MM.1S (cell line): Measurements from ENCODE around the gene RIPPLY2.

Source experiments
- DNase-seq: peaks from one replicate; pipeline ENCODE4 v3.0.0-alpha.2; 2015
- H2AFZ ChIP-seq: fragments of 300-600 bp; sonication (generic); 2 replicates; pipeline ENCODE4 v1.6.0; 2016; ENCODE audit warnings: antibody characterized with exemption, low read length
- H3F3A ChIP-seq: fragments of 300-600 bp; sonication (generic); 2 replicates; pipeline ENCODE4 v1.6.1; 2016; ENCODE audit warnings: mild to moderate bottlenecking, antibody characterized with exemption, low read length, moderate library complexity, mixed read lengths; ENCODE audit not compliant: insufficient read depth
- H3K27ac ChIP-seq: fragments of 300-600 bp; sonication (generic); 2 replicates; pipeline ENCODE4 v1.5.1; 2016; ENCODE audit warnings: mild to moderate bottlenecking, low read length
- H3K27me3 ChIP-seq: fragments of 300-600 bp; sonication (generic); replicated peaks from 2 replicates; pipeline ENCODE4 v1.6.0; 2016; ENCODE audit warnings: low read length; ENCODE audit not compliant: insufficient read depth
- H3K36me3 ChIP-seq: fragments of 300-600 bp; sonication (generic); replicated peaks from 2 replicates; pipeline ENCODE4 v1.6.1; 2016; ENCODE audit warnings: mild to moderate bottlenecking, low read length, mixed read lengths; ENCODE audit not compliant: insufficient read depth
- H3K4me1 ChIP-seq: fragments of 300-600 bp; sonication (generic); 2 replicates; pipeline ENCODE4 v1.6.1; 2016; ENCODE audit warnings: low read length, mixed read lengths
- H3K4me2 ChIP-seq: fragments of 300-600 bp; sonication (generic); 2 replicates; pipeline ENCODE4 v1.6.0; 2016; ENCODE audit warnings: low read depth, low read length
- H3K4me3 ChIP-seq: fragments of 300-600 bp; sonication (generic); 2 replicates; pipeline ENCODE4 v1.5.1; 2016; ENCODE audit warnings: low read length, mixed read lengths
- H3K79me2 ChIP-seq: fragments of 300-600 bp; sonication (generic); 2 replicates; pipeline ENCODE4 v1.6.1; 2016; ENCODE audit warnings: mixed run types, low read length, mixed read lengths
- H3K9ac ChIP-seq: fragments of 300-600 bp; sonication (generic); 2 replicates; pipeline ENCODE4 v1.6.1; 2016; ENCODE audit warnings: low read length, mixed read lengths
- H3K9me2 ChIP-seq: fragments of 300-600 bp; sonication (generic); replicated peaks from 2 replicates; pipeline ENCODE4 v1.6.1; 2016; ENCODE audit warnings: mild to moderate bottlenecking, low read length, mixed read lengths; ENCODE audit not compliant: insufficient read depth
- H3K9me3 ChIP-seq: fragments of 300-600 bp; sonication (generic); replicated peaks from 2 replicates; pipeline ENCODE4 v1.6.1; 2016; ENCODE audit warnings: mild to moderate bottlenecking, low read length, mixed read lengths; ENCODE audit not compliant: insufficient read depth
- H4K20me1 ChIP-seq: fragments of 300-600 bp; sonication (generic); 2 replicates; pipeline ENCODE4 v1.6.1; 2016; ENCODE audit warnings: mild to moderate bottlenecking, low read length, moderate library complexity, mixed read lengths; ENCODE audit not compliant: insufficient read depth
- CTCF ChIP-seq: fragments of 300-600 bp; sonication (generic); IDR thresholded peaks from 2 replicates; pipeline ENCODE4 v1.5.1; 2016; ENCODE audit warnings: antibody characterized with exemption, low read length, mixed read lengths
- EZH2 ChIP-seq: fragments of 300-600 bp; sonication (generic); optimal IDR thresholded peaks from 2 replicates; pipeline ENCODE3; 2017; ENCODE audit warnings: low read depth, mild to moderate bottlenecking, antibody characterized with exemption, low read length, mixed read lengths
- EZH2phosphoT487 ChIP-seq: fragments of 300-600 bp; sonication (generic); IDR thresholded peaks from 2 replicates; pipeline ENCODE4 v1.6.1; 2018; ENCODE audit warnings: antibody characterized with exemption, low read length

The RIPPLY2 gene

GRCh38 chr6:83822629-83823169 lies 30.5 kb upstream of the RIPPLY2 start:
- no peak for DNase-seq
- Histone ChIP-seq H3K36me3 (no peaks in the 10 kb centered on the region), H3K4me3 (no peak overlapping the region), H3K9me3 (no peaks in the 10 kb centered on the region), H4K20me1 (no peaks in the 10 kb centered on the region), H3K9ac (no peak overlapping the region), H3K9me2 (no peaks in the 10 kb centered on the region), H3K79me2 (no peaks in the 10 kb centered on the region), H3K27ac (no peak overlapping the region), H3K4me2 (no peak overlapping the region), H3F3A (no peaks in the 10 kb centered on the region), H2AFZ (no peak overlapping the region), H3K27me3 (no peaks in the 10 kb centered on the region), H3K4me1 (no peaks in the 10 kb centered on the region)
- TF ChIP-seq CTCF (no peak), EZH2 (no peak), EZH2phosphoT487 (no peak)

GRCh38 chr6:83824388-83824801 lies 28.8 kb upstream of the RIPPLY2 start:
- H3K4me2 ChIP-seq = no peak overlapping the region
- H3K27me3 ChIP-seq = no peaks in the 10 kb centered on the region
- H3K27ac ChIP-seq = no peak overlapping the region
- no peaks in the 10 kb centered on the region for H3K9me3 ChIP-seq
- H3K9ac ChIP-seq = no peak overlapping the region
- no peaks in the 10 kb centered on the region for H3K36me3 ChIP-seq
- H3K4me3 ChIP-seq = no peak overlapping the region
- H3K79me2 ChIP-seq = no peaks in the 10 kb centered on the region
- no peak for TF ChIP-seq EZH2
- no peak for TF ChIP-seq EZH2phosphoT487
- no peak for TF ChIP-seq CTCF
- no peak for DNase-seq
- no peaks in the 10 kb centered on the region for H3K4me1 ChIP-seq
- no peaks in the 10 kb centered on the region for H3F3A ChIP-seq
- no peaks in the 10 kb centered on the region for H3K9me2 ChIP-seq
- H2AFZ ChIP-seq = no peak overlapping the region
- H4K20me1 ChIP-seq = no peaks in the 10 kb centered on the region

- H3K9me2 ChIP-seq = no peaks in the 10 kb centered on the region
- H3K4me2 ChIP-seq = no peak overlapping the region
- H3K27ac ChIP-seq = no peak overlapping the region
- H3K9ac ChIP-seq = no peak overlapping the region
- DNase-seq = no peak
- no peaks in the 10 kb centered on the region for H4K20me1 ChIP-seq
- no peaks in the 10 kb centered on the region for H3K4me1 ChIP-seq
- H3K9me3 ChIP-seq = no peaks in the 10 kb centered on the region
- TF ChIP-seq EZH2 (no peak), EZH2phosphoT487 (no peak), CTCF (no peak)
- H3K79me2 ChIP-seq = no peaks in the 10 kb centered on the region
- no peaks in the 10 kb centered on the region for H3K27me3 ChIP-seq
- H3K4me3 ChIP-seq = no peak overlapping the region
- no peaks in the 10 kb centered on the region for H3F3A ChIP-seq
- H3K36me3 ChIP-seq = no peaks in the 10 kb centered on the region
- no peak overlapping the region for H2AFZ ChIP-seq
Observed at GRCh38 chr6:83824831-83825230, 28.3 kb upstream of the RIPPLY2 start.
